B cell (primary cell): Measurements from ENCODE around the gene PIK3C3. TPM values are rescaled to one million over a fixed set of nuclear protein-coding genes. Genes with fewer than 3 reads are reported as not detected.

Source experiments
- ATAC-seq: fragments of 200-7000 bp; cut with Tn5 transposase; one replicate; pipeline ENCODE4 v1.10.0; 2021; ENCODE audit warnings: low read depth, mild to moderate bottlenecking, moderate number of reproducible peaks, moderate library complexity
- CTCF ChIA-PET: fragments of 350-600 bp; sonication (Branson Sonifier 250); formaldehyde crosslinking; loops from one replicate; lab custom pipeline; 2021; ENCODE audit warnings: antibody characterized with exemption, inconsistent platforms; lab: Charles Lee
- POLR2A ChIA-PET: fragments of 350-600 bp; sonication (Branson Sonifier 250); formaldehyde crosslinking; loops from one replicate; lab custom pipeline; 2021; ENCODE audit warnings: antibody characterized with exemption; lab: Charles Lee
- DNase-seq: peaks from one replicate; pipeline ENCODE4 v3.0.0; 2013
- H2AFZ ChIP-seq: 2 replicates; pipeline ENCODE4 v1.6.1; 2012; ENCODE audit warnings: mild to moderate bottlenecking, low read depth, low read length; ENCODE audit not compliant: insufficient read depth, poor library complexity, severe bottlenecking
- H3K27ac ChIP-seq, 2 donors: 1 replicate in 1 of 2; 2 replicates in 1 of 2; pipeline ENCODE4 v1.5.1; 2012 to 2013; ENCODE audit warnings: low read length in 2 of 2, mild to moderate bottlenecking in 2 of 2, moderate library complexity in 1 of 2
- H3K27me3 ChIP-seq, 4 experiments: fragments of 200-600 bp in 1 of 4; sonication (generic) in 1 of 4; replicated peaks in 1 of 4; 1 replicate in 2 of 4; 2 replicates in 2 of 4; pipeline versions ENCODE4 v1.6.1 to v1.7.0; 2013 to 2016; ENCODE audit warnings: low read length in 3 of 4, mild to moderate bottlenecking in 2 of 4, mixed read lengths in 1 of 4, moderate library complexity in 1 of 4; ENCODE audit not compliant: insufficient read depth in 4 of 4, control insufficient read depth in 3 of 4; ENCODE audit errors: control extremely low read depth in 1 of 4
- H3K36me3 ChIP-seq, 2 experiments: replicated peaks in 1 of 2; 1 replicate in 1 of 2; 2 replicates in 1 of 2; pipeline versions ENCODE4 v1.6.1 to v1.7.1; 2013; ENCODE audit warnings: low read length in 1 of 2; ENCODE audit not compliant: insufficient read depth in 2 of 2, control insufficient read depth in 1 of 2; ENCODE audit errors: control extremely low read depth in 1 of 2, extremely low read depth in 1 of 2
- H3K4me1 ChIP-seq, 2 donors: fragments of 200-600 bp in 1 of 2; sonication (generic) in 1 of 2; 1 replicate in 1 of 2; 2 replicates in 1 of 2; pipeline versions ENCODE4 v1.5.1 to v1.6.1; 2013 to 2017; ENCODE audit warnings: low read length in 2 of 2; ENCODE audit not compliant: control insufficient read depth in 2 of 2, insufficient read depth in 2 of 2
- H3K4me2 ChIP-seq: replicated peaks from 2 replicates; pipeline ENCODE3; 2012; ENCODE audit warnings: mild to moderate bottlenecking, low read depth, low read length; ENCODE audit not compliant: poor library complexity, severe bottlenecking
- H3K4me3 ChIP-seq, 5 experiments: fragments of 200-600 bp in 1 of 5; sonication (generic) in 1 of 5; 1 replicate in 3 of 5; 2 replicates in 2 of 5; pipeline versions ENCODE4 v1.5.1 to v1.7.0; 2011 to 2016; ENCODE audit warnings: low read length in 4 of 5, mild to moderate bottlenecking in 4 of 5, low read depth in 2 of 5, control low read depth in 1 of 5, moderate library complexity in 1 of 5; ENCODE audit not compliant: insufficient read depth in 1 of 5; ENCODE audit errors: control extremely low read depth in 1 of 5, extremely low read depth in 1 of 5
- H3K79me2 ChIP-seq: fragments of 200-600 bp; sonication (generic); one replicate; pipeline ENCODE4 v1.6.0; 2016; ENCODE audit warnings: low read length; ENCODE audit not compliant: control insufficient read depth, insufficient read depth
- H3K9ac ChIP-seq: fragments of 200-600 bp; sonication (generic); 2 replicates; pipeline ENCODE4 v1.6.1; 2017; ENCODE audit warnings: mild to moderate bottlenecking, low read length, moderate library complexity
- H3K9me3 ChIP-seq, 3 donors: one replicate each; pipeline versions ENCODE4 v1.6.1 to v1.7.1; 2013; ENCODE audit warnings: low read length in 2 of 3; ENCODE audit not compliant: control insufficient read depth in 2 of 3, insufficient read depth in 1 of 3; ENCODE audit errors: control extremely low read depth in 1 of 3
- H4K20me1 ChIP-seq: 2 replicates; pipeline ENCODE4 v1.6.0; 2012; ENCODE audit warnings: mild to moderate bottlenecking, low read length; ENCODE audit not compliant: insufficient read depth, control insufficient read depth, poor library complexity, severe bottlenecking
- H3K27ac Mint-ChIP-seq: one replicate; pipeline ENCODE4 v1.8.0; 2021; ENCODE audit warnings: mixed read lengths
- H3K27me3 Mint-ChIP-seq: one replicate; pipeline ENCODE4 v1.8.0; 2021; ENCODE audit warnings: mixed read lengths
- H3K4me1 Mint-ChIP-seq: one replicate; pipeline ENCODE4 v1.8.0; 2021; ENCODE audit warnings: mixed read lengths
- H3K4me3 Mint-ChIP-seq: one replicate; pipeline ENCODE4 v1.8.0; 2021; ENCODE audit warnings: mixed read lengths
- H3K9me3 Mint-ChIP-seq: one replicate; pipeline ENCODE4 v1.8.0; 2022; ENCODE audit warnings: mixed read lengths; ENCODE audit not compliant: insufficient read depth
- EZH2 ChIP-seq: IDR thresholded peaks from 2 replicates; pipeline ENCODE4 v1.6.1; 2012; ENCODE audit warnings: borderline replicate concordance, low read depth, mild to moderate bottlenecking, moderate library complexity, low read length; ENCODE audit not compliant: insufficient read depth, poor library complexity, severe bottlenecking
- WGBS: methylation state at CpG from one replicate; pipeline ENCODE4 v1.1.5; 2013; ENCODE audit warnings: missing lambda C conversion rate; ENCODE audit not compliant: insufficient coverage; 5-methylcytosine and 5-hydroxymethylcytosine counted together
- intact Hi-C: fragments of 100-400 bp; cut with micrococcal nuclease; formaldehyde crosslinking; loops from one replicate; pipeline ENCODE4 v1.10.0; 2022
- polyA plus RNA-seq: library from polyadenylated mRNA; depleted of rRNA; stranded (reverse); fragments of >200 nt; gene quantifications from 2 replicates; pipeline ENCODE4 v1.2.3, GENCODE V29; 2012
- total RNA-seq, 2 donors: library from RNA; stranded (reverse); fragments of 120-200 nt in 1 of 2; gene quantifications; 1 replicate in 1 of 2; 2 replicates in 1 of 2; pipeline versions ENCODE4 v1.2.3 to v1.2.4, GENCODE V29; 2013 to 2022
- TF ChIP-seq, protein P1 (sequence below): fragments of 200-600 bp; IDR thresholded peaks from one replicate; pipeline ENCODE4 v1.8.0; 2022; ENCODE audit warnings: antibody characterized with exemption, mild to moderate bottlenecking

PIK3C3 gene
- total and polyA plus RNA-seq, 2 donors (not counting 1 experiment from before 2014, with no cell fraction given): 13.3 to 87.9 TPM

DNA sequence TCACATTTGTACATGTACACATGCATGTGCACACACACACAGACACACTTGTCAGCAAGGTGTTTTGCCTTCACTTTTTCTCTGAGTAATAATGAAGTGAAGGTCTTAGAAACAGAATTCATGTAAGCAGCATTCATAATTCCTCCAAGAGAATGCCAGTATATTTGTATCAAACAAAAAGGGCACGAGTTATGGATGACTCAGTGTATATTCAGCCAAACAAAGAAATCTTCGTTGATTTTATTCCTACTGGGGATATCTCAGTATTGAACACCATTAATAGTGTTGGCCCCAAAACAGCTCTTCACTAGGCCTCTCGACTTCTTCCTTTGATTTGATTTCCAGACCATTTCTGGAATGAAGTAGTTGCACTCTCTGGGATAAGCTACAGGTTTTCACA lies 125.3 kb downstream of the PIK3C3 start:
- no peak for TF ChIP-seq EZH2
- TF ChIP-seq, protein P1, sequence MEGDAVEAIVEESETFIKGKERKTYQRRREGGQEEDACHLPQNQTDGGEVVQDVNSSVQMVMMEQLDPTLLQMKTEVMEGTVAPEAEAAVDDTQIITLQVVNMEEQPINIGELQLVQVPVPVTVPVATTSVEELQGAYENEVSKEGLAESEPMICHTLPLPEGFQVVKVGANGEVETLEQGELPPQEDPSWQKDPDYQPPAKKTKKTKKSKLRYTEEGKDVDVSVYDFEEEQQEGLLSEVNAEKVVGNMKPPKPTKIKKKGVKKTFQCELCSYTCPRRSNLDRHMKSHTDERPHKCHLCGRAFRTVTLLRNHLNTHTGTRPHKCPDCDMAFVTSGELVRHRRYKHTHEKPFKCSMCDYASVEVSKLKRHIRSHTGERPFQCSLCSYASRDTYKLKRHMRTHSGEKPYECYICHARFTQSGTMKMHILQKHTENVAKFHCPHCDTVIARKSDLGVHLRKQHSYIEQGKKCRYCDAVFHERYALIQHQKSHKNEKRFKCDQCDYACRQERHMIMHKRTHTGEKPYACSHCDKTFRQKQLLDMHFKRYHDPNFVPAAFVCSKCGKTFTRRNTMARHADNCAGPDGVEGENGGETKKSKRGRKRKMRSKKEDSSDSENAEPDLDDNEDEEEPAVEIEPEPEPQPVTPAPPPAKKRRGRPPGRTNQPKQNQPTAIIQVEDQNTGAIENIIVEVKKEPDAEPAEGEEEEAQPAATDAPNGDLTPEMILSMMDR: no peak
- Histone ChIP-seq H3K27me3 (no peaks in the 10 kb centered on the region), H3K79me2 (no peaks in the 10 kb centered on the region), H4K20me1 (no peaks in the 10 kb centered on the region), H3K4me2 (no peak overlapping the region), H3K9ac (no peak overlapping the region), H2AFZ (no peak overlapping the region), H3K9me3 (no peaks in the 10 kb centered on the region), H3K4me3 (no peak overlapping the region), H3K4me1 (no peaks in the 10 kb centered on the region), H3K27ac (no peak overlapping the region), H3K36me3 (peaks cover 13 to 36% of the 10 kb centered on the region in 2 experiments)
- intact Hi-C loops: no loop called here
- no CpG with 5 or more reads among the region's 3 CpGs for WGBS
- Mint-ChIP-seq H3K9me3 (no peaks in the 10 kb centered on the region), H3K4me1 (no peaks in the 10 kb centered on the region), H3K4me3 (no peak overlapping the region), H3K27ac (no peak overlapping the region), H3K27me3 (no peaks in the 10 kb centered on the region)
- DNase-seq: no peak
- ATAC-seq: no peak
- ChIA-PET POLR2A (no interaction called here), CTCF (no interaction called here)

DNA sequence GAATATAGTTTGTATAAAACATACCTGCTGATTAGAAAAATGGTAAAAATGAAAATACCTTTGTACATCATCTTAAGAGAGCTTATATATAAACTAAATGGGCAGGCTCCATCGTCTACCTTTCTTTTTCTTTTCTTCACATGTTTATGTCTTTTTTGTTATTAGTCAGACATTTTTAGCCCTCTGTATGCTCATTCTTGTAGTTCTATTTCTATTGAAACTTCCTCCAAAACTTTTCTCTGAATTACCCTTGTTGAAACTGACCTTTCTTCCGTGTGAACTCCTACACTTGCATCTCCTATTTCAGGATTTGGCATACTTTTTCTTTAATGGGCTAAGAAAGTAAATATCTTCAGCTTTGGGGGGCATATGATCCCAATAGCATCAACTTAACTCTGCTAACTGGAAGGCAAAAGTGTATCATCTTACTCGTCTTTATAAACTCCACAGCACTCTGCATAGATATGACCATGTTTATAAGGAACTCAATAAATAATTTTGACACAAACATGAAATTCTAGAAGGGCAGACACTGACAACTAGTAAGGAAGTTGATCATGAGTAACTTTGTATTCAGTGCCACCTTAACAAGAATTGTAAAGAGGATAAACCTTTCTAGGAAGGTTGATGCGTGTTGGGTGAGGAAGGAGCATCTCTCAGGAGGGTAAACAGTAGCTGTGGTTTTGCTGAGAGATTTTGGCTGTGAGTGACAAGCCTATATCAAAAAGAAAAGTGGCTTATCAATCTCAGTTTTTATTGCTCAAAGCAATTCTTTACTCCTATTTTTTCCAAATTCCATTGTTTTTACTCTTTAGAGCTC lies 127.6 kb downstream of the PIK3C3 start:
- CTCF ChIA-PET: interaction anchor here (1.2 kb wide), 1 partner anchor 29 kb away, joined by 7 read pairs; no protein-coding TSS in a partner anchor
- H2AFZ ChIP-seq: no peak overlapping the region
- H3K4me2 ChIP-seq: no peak overlapping the region
- H3K27me3 Mint-ChIP-seq: no peaks in the 10 kb centered on the region
- ATAC-seq (no peak), DNase-seq (no peak)
- H3K9me3 ChIP-seq: peaks cover 0 to 8% (median 5%) of the 10 kb centered on the region in 3 donors
- no peak overlapping the region for H3K4me3 Mint-ChIP-seq
- H3K9me3 Mint-ChIP-seq: peaks cover 6% of the 10 kb centered on the region
- no peak for TF ChIP-seq EZH2
- TF ChIP-seq, protein P1: no peak
- intact Hi-C loops: no loop called here
- POLR2A ChIA-PET: no interaction called here
- H3K4me1 ChIP-seq: no peaks in the 10 kb centered on the region
- no peak overlapping the region for H3K27ac ChIP-seq
- WGBS: no CpG with 5 or more reads among the region's 4 CpGs
- no peak overlapping the region for H3K9ac ChIP-seq
- H3K27ac Mint-ChIP-seq: no peak overlapping the region
- no peak overlapping the region for H3K4me3 ChIP-seq
- H3K36me3 ChIP-seq: peaks cover 7 to 27% of the 10 kb centered on the region in 2 experiments
- no peaks in the 10 kb centered on the region for H3K27me3 ChIP-seq
- H4K20me1 ChIP-seq: no peaks in the 10 kb centered on the region
- H3K4me1 Mint-ChIP-seq: no peaks in the 10 kb centered on the region
- no peaks in the 10 kb centered on the region for H3K79me2 ChIP-seq
